ENCODE data around the gene SUGCT.
"Not testable (repeated sequence)": the region's sequence is repeated elsewhere in the genome, so short reads cannot be mapped to it uniquely, and the experiment has no call there.

DNA sequence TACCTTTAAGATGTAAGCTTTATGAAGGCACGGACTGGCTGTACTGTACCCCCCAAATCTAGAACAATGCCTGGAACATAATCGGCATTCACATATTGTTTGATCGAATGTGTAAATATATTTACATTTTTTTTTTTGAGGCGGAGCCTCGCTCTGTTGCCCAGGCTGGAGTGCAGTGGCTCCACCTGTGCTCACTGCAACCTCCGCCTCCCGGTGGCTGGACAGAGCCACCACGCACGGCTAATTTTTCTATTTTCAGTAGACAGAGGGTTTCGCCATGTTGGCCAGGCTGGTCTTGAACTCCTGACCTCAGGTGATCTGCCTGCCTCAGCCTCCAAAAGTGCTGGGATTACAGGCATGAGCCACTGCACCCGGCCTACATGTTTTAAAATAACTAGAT lies 118.6 kb downstream of the SUGCT start:
- TF ChIP-seq, protein P1, sequence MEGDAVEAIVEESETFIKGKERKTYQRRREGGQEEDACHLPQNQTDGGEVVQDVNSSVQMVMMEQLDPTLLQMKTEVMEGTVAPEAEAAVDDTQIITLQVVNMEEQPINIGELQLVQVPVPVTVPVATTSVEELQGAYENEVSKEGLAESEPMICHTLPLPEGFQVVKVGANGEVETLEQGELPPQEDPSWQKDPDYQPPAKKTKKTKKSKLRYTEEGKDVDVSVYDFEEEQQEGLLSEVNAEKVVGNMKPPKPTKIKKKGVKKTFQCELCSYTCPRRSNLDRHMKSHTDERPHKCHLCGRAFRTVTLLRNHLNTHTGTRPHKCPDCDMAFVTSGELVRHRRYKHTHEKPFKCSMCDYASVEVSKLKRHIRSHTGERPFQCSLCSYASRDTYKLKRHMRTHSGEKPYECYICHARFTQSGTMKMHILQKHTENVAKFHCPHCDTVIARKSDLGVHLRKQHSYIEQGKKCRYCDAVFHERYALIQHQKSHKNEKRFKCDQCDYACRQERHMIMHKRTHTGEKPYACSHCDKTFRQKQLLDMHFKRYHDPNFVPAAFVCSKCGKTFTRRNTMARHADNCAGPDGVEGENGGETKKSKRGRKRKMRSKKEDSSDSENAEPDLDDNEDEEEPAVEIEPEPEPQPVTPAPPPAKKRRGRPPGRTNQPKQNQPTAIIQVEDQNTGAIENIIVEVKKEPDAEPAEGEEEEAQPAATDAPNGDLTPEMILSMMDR (IDR thresholded peaks at IDR 0.05; ENCODE audit: low read depth, low read length) = not testable (repeated sequence)
- not testable (repeated sequence) for TF ChIP-seq EZH2phosphoT487 (IDR thresholded peaks at IDR 0.05; ENCODE audit: low read depth)
